HEK293 (cell line): ENCODE data around the gene DCLK1.

Experiments used
- CTCF ChIA-PET: fragments of 350-600 bp; formaldehyde crosslinking; extraction: SDS; loops from one replicate; lab custom pipeline; 2021; ENCODE audit warnings: antibody characterized with exemption; lab: Yijun Ruan, JAX
- POLR2A ChIA-PET: fragments of 300-600 bp; formaldehyde crosslinking; extraction: SDS; loops from one replicate; lab custom pipeline; 2020; ENCODE audit warnings: antibody characterized with exemption, inconsistent platforms; lab: Yijun Ruan, JAX
- H3K27ac ChIP-seq: fragments of 200-500 bp; sonication (Bioruptor generic); 2 replicates; pipeline ENCODE4 v1.5.1; 2014; ENCODE audit warnings: low read depth, low read length, control low read depth, inconsistent platforms; ENCODE audit errors: extremely low read depth
- H3K36me3 ChIP-seq, 2 experiments: fragments of 200-500 bp in 1 of 2; sonication (Bioruptor generic) in 1 of 2; 1 replicate in 1 of 2; 2 replicates in 1 of 2; pipeline ENCODE4 v1.5.1; 2014 to 2017; ENCODE audit warnings: inconsistent platforms in 2 of 2, low read length in 2 of 2; ENCODE audit not compliant: control insufficient read depth in 2 of 2, insufficient read depth in 1 of 2
- H3K4me1 ChIP-seq: fragments of 200-500 bp; sonication (Bioruptor generic); 2 replicates; pipeline ENCODE4 v1.5.1; 2014; ENCODE audit warnings: mild to moderate bottlenecking, low read length, inconsistent platforms; ENCODE audit not compliant: control insufficient read depth, insufficient read depth
- H3K4me3 ChIP-seq: 2 replicates; pipeline ENCODE4 v1.5.1; 2011; ENCODE audit warnings: low read depth, mild to moderate bottlenecking, control low read depth, low read length, moderate library complexity
- H3K9me3 ChIP-seq: fragments of 200-500 bp; sonication (Bioruptor generic); 2 replicates; pipeline ENCODE4 v1.5.1; 2014; ENCODE audit warnings: low read depth, low read length, inconsistent platforms; ENCODE audit not compliant: control insufficient read depth, insufficient read depth
- BCL6B ChIP-seq: fragments of 450-650 bp; formaldehyde crosslinking; IDR thresholded peaks from 2 replicates; pipeline ENCODE4 v1.5.1; 2017; ENCODE audit warnings: missing biosample characterization, missing genetic modification characterization
- ELK4 ChIP-seq: IDR thresholded peaks from 2 replicates; pipeline ENCODE4 v1.6.1; 2011; ENCODE audit warnings: mild to moderate bottlenecking, low read depth, low read length, borderline replicate concordance
- GLIS1 ChIP-seq: fragments of 450-650 bp; formaldehyde crosslinking; IDR thresholded peaks from 2 replicates; pipeline ENCODE4 v1.5.1; 2016; ENCODE audit warnings: missing biosample characterization, missing genetic modification characterization
- HOXC10 ChIP-seq: sonication (generic); formaldehyde crosslinking; IDR thresholded peaks from 2 replicates; pipeline ENCODE4 v1.8.1; 2023; ENCODE audit warnings: mild to moderate bottlenecking, missing genetic modification reagents
- KLF16 ChIP-seq: fragments of 450-650 bp; formaldehyde crosslinking; IDR thresholded peaks from 2 replicates; pipeline ENCODE4 v1.5.1; 2017; ENCODE audit warnings: missing biosample characterization, missing genetic modification characterization
- MZF1 ChIP-seq: fragments of 450-650 bp; formaldehyde crosslinking; IDR thresholded peaks from 2 replicates; pipeline ENCODE4 v1.5.1; 2017; ENCODE audit warnings: missing biosample characterization, missing genetic modification characterization, borderline replicate concordance
- PRDM4 ChIP-seq: fragments of 450-650 bp; formaldehyde crosslinking; IDR thresholded peaks from 2 replicates; pipeline ENCODE4 v1.5.1; 2017; ENCODE audit warnings: missing biosample characterization, missing genetic modification characterization
- TRIM28 ChIP-seq: IDR thresholded peaks from 2 replicates; pipeline ENCODE4 v1.6.1; 2011; ENCODE audit warnings: low read length, control low read depth, borderline replicate concordance
- ZBTB17 ChIP-seq: fragments of 450-650 bp; formaldehyde crosslinking; IDR thresholded peaks from 2 replicates; pipeline ENCODE4 v1.5.1; 2016; ENCODE audit warnings: missing biosample characterization, missing genetic modification characterization
- ZBTB7A ChIP-seq: fragments of 450-650 bp; formaldehyde crosslinking; IDR thresholded peaks from 2 replicates; pipeline ENCODE4 v1.5.1; 2016; ENCODE audit warnings: low read depth, missing biosample characterization, missing genetic modification characterization
- ZFP3 ChIP-seq: fragments of 450-650 bp; formaldehyde crosslinking; IDR thresholded peaks from 2 replicates; pipeline ENCODE4 v1.5.1; 2016; ENCODE audit warnings: low read depth, missing biosample characterization, missing genetic modification characterization
- ZNF114 ChIP-seq: fragments of 450-650 bp; formaldehyde crosslinking; IDR thresholded peaks from 2 replicates; pipeline ENCODE4 v1.5.0; 2017; ENCODE audit warnings: missing biosample characterization, missing genetic modification characterization
- ZNF121 ChIP-seq: fragments of 450-650 bp; formaldehyde crosslinking; IDR thresholded peaks from 2 replicates; pipeline ENCODE4 v1.5.1; 2016; ENCODE audit warnings: missing biosample characterization, missing genetic modification characterization
- ZNF132 ChIP-seq: fragments of 450-650 bp; formaldehyde crosslinking; IDR thresholded peaks from 2 replicates; pipeline ENCODE4 v1.5.1; 2017; ENCODE audit warnings: missing biosample characterization, missing genetic modification characterization, borderline replicate concordance
- ZNF175 ChIP-seq: fragments of 450-650 bp; formaldehyde crosslinking; IDR thresholded peaks from 2 replicates; pipeline ENCODE4 v1.5.1; 2016; ENCODE audit warnings: missing biosample characterization, missing genetic modification characterization
- ZNF184 ChIP-seq: fragments of 450-650 bp; IDR thresholded peaks from 2 replicates; pipeline ENCODE4 v1.5.1; 2018; ENCODE audit warnings: missing biosample characterization, mild to moderate bottlenecking, missing genetic modification characterization
- ZNF223 ChIP-seq: fragments of 450-650 bp; formaldehyde crosslinking; IDR thresholded peaks from 2 replicates; pipeline ENCODE4 v1.5.1; 2016; ENCODE audit warnings: missing biosample characterization, missing genetic modification characterization
- ZNF366 ChIP-seq: fragments of 450-650 bp; formaldehyde crosslinking; conservative IDR thresholded peaks from 2 replicates; pipeline ENCODE4 v1.5.1; 2016; ENCODE audit warnings: missing biosample characterization, missing genetic modification characterization
- ZNF426 ChIP-seq: fragments of 450-650 bp; formaldehyde crosslinking; IDR thresholded peaks from 2 replicates; pipeline ENCODE4 v1.5.1; 2017; ENCODE audit warnings: missing biosample characterization, missing genetic modification characterization, mild to moderate bottlenecking, inconsistent platforms, moderate library complexity
- ZNF473 ChIP-seq: fragments of 450-650 bp; formaldehyde crosslinking; IDR thresholded peaks from 2 replicates; pipeline ENCODE4 v1.5.1; 2017; ENCODE audit warnings: missing biosample characterization, missing genetic modification characterization
- ZNF514 ChIP-seq: fragments of 450-650 bp; formaldehyde crosslinking; IDR thresholded peaks from 2 replicates; pipeline ENCODE4 v1.5.1; 2016; ENCODE audit warnings: missing biosample characterization, missing genetic modification characterization
- ZNF530 ChIP-seq: fragments of 450-650 bp; formaldehyde crosslinking; IDR thresholded peaks from 2 replicates; pipeline ENCODE4 v1.5.1; 2016; ENCODE audit warnings: low read depth, missing biosample characterization, missing genetic modification characterization
- ZNF660 ChIP-seq: fragments of 450-650 bp; IDR thresholded peaks from 2 replicates; pipeline ENCODE4 v1.5.1; 2018; ENCODE audit warnings: missing biosample characterization, mild to moderate bottlenecking, missing genetic modification characterization
- ZNF677 ChIP-seq: fragments of 450-650 bp; IDR thresholded peaks from 2 replicates; pipeline ENCODE4 v1.5.0; 2018; ENCODE audit warnings: missing biosample characterization, mild to moderate bottlenecking, missing genetic modification characterization, moderate library complexity
- ZNF704 ChIP-seq: fragments of 450-650 bp; formaldehyde crosslinking; IDR thresholded peaks from 2 replicates; pipeline ENCODE4 v1.5.1; 2016; ENCODE audit warnings: missing biosample characterization, missing genetic modification characterization
- ZNF785 ChIP-seq: fragments of 450-650 bp; formaldehyde crosslinking; IDR thresholded peaks from 2 replicates; pipeline ENCODE4 v1.5.1; 2016; ENCODE audit warnings: missing biosample characterization, missing genetic modification characterization
- ZNF837 ChIP-seq: fragments of 450-650 bp; formaldehyde crosslinking; IDR thresholded peaks from 2 replicates; pipeline ENCODE4 v1.5.1; 2016; ENCODE audit warnings: missing biosample characterization, missing genetic modification characterization
- ZSCAN16 ChIP-seq: fragments of 450-650 bp; formaldehyde crosslinking; IDR thresholded peaks from 2 replicates; pipeline ENCODE4 v1.5.1; 2016; ENCODE audit warnings: missing biosample characterization, missing genetic modification characterization
- ZSCAN23 ChIP-seq: fragments of 450-650 bp; formaldehyde crosslinking; IDR thresholded peaks from 2 replicates; pipeline ENCODE4 v1.5.1; 2016; ENCODE audit warnings: missing biosample characterization, missing genetic modification characterization
- ZSCAN30 ChIP-seq: fragments of 450-650 bp; IDR thresholded peaks from 2 replicates; pipeline ENCODE4 v1.5.1; 2018; ENCODE audit warnings: missing biosample characterization, mild to moderate bottlenecking, missing genetic modification characterization, moderate library complexity
- TF ChIP-seq, protein P1 (sequence below): fragments of 450-650 bp; formaldehyde crosslinking; IDR thresholded peaks from 2 replicates; pipeline ENCODE4 v1.5.1; 2016; ENCODE audit warnings: missing biosample characterization, missing genetic modification characterization, low read depth

The DCLK1 gene

DNA sequence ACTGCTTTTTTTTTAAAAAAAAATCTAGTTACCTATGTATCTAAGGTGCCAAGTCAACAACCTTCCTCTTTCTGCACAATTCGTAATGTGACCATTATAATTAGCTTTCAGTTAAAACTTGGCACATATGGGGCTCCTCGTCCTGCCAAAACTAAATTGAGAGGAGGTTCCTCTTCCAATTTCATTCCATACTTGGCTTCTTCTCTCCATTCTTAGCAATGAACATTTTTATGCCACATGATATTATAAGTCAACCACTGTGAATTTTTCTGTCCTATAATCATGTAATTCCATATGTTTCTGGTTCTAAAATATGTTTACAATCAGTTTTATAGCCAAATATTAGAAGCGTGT lies 177.0 kb downstream of the DCLK1 start (continued):
- TF ChIP-seq ZNF121 (tag by site-specific recombination) (no peak), ZNF114 (tag by site-specific recombination) (no peak), TRIM28 (no peak), ZSCAN30 (tag by site-specific recombination) (no peak), ZNF677 (tag by site-specific recombination) (no peak), ZNF704 (tag by site-specific recombination) (no peak), ZSCAN23 (tag by site-specific recombination) (no peak), BCL6B (tag by site-specific recombination) (no peak), ZNF837 (tag by site-specific recombination) (no peak)

DNA sequence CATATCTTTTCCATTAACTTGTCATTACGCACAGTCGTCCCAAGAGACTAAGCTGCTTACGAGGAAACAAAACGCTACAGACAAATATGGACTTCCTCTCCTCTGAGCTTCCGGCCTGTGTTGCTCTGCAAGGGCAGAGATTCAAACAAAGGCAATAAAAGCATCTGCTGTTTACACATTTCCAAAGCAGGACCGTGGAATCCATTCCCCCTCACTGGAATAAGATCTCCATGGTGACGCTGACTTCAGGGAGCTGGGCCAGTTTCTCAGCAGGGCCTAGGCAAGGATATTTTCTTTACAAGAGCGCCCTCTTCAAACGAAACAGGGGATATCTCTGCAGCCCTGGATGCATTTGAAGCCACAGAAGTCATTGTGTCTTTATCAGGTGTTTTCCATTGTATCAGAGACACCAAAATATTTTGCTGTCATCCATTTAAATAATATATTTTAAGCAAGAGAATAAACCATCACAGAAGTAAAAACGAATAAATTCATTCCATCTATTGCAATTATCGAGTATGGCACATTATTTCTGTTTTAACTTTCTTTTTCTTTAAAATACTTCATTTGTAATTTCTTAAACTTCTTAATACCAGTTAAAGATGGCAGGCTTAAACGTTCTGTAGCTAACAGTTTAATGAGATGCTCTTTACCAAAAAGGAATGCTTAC lies 177.5 kb downstream of the DCLK1 start:
- H3K4me3 ChIP-seq: no peak overlapping the region
- no peaks in the 10 kb centered on the region for H3K4me1 ChIP-seq
- POLR2A ChIA-PET: no interaction called here
- no peak overlapping the region for H3K27ac ChIP-seq
- no peaks in the 10 kb centered on the region for H3K36me3 ChIP-seq
- CTCF ChIA-PET: interaction anchor here (0.5 to 2.5 kb wide), 10 partner anchors 10 to 1687 kb away, joined by 3 to 8 read pairs (median 4); no protein-coding TSS in a partner anchor
- H3K9me3 ChIP-seq: no peaks in the 10 kb centered on the region
- TF ChIP-seq ZNF366 (tag by site-specific recombination): 0 out of 2 replicates have a peak, but pooled peaks have one; percentile 11
- TF ChIP-seq ZNF184 (tag by site-specific recombination): no peak
- TF ChIP-seq MZF1 (tag by site-specific recombination): peak; percentile 36; the same call in 1 of the 2 replicates
- peak; percentile 24; the same call in 1 of the 2 replicates for TF ChIP-seq GLIS1 (tag by site-specific recombination)
- no peak for TF ChIP-seq ZNF223
- TF ChIP-seq ZNF660: peak; percentile 41; the same call in 1 of the 2 replicates
- no peak for TF ChIP-seq ZFP3 (tag by site-specific recombination)
- no peak for TF ChIP-seq ZNF132 (tag by site-specific recombination)
- TF ChIP-seq ZNF175 (tag by site-specific recombination): no peak
- no peak for TF ChIP-seq ZSCAN16 (tag by site-specific recombination)
- TF ChIP-seq, protein P1, sequence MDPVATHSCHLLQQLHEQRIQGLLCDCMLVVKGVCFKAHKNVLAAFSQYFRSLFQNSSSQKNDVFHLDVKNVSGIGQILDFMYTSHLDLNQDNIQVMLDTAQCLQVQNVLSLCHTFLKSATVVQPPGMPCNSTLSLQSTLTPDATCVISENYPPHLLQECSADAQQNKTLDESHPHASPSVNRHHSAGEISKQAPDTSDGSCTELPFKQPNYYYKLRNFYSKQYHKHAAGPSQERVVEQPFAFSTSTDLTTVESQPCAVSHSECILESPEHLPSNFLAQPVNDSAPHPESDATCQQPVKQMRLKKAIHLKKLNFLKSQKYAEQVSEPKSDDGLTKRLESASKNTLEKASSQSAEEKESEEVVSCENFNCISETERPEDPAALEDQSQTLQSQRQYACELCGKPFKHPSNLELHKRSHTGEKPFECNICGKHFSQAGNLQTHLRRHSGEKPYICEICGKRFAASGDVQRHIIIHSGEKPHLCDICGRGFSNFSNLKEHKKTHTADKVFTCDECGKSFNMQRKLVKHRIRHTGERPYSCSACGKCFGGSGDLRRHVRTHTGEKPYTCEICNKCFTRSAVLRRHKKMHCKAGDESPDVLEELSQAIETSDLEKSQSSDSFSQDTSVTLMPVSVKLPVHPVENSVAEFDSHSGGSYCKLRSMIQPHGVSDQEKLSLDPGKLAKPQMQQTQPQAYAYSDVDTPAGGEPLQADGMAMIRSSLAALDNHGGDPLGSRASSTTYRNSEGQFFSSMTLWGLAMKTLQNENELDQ (tag by site-specific recombination): no peak
- TF ChIP-seq ZNF426: no peak
- no peak for TF ChIP-seq ZNF785 (tag by site-specific recombination)
- no peak for TF ChIP-seq HOXC10 (CRISPR knock-in tag)
- TF ChIP-seq ZBTB17: peak; percentile 72
- TF ChIP-seq PRDM4 (tag by site-specific recombination): no peak
- TF ChIP-seq ZBTB7A (tag by site-specific recombination): no peak
- no peak for TF ChIP-seq ZNF530 (tag by site-specific recombination)
- no peak for TF ChIP-seq ZNF473
- peak; percentile 98 for TF ChIP-seq ELK4
- no peak for TF ChIP-seq KLF16
- TF ChIP-seq ZNF514: no peak
